ENCODE measurements around the gene C1QTNF1.
A peak's percentile ranks its signal among the peaks of the same experiment; 100 is the strongest.

Gene C1QTNF1

DNA sequence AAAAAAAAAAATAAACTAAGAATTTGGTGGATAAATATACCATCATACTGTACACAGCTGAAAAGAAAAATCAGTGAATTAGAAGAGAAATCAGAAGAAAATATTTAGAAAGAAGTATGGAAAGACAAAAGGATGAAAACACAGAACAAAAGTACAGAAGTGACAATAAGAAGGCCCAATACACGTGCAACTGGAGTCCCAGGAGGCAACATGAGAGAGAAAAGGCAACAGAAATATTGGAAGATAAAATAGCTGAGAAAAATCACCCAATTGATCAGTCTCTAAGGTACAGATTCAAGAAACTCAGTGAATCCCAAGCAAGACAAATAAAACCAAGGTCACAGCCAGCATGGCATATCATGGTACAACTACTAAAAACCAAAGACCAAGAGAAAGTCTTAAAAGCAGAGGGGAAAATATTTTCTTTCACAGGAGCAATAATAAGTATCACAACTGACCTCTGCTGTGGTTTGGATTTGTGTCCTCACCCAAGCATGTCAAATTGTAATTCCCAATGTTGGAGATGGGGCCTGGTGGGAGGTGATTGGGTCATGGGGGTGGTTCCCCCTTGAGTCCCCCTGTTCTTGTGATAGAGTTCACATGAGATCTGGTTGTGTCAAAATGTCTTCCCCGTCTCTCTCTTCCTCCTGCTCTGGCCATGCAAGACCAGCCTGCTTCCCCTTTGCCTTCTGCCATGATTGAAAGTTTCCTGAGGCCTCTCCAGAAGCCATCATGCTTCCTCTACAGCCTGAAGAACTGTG, 30.4 kb downstream of the C1QTNF1 start:
- TF ChIP-seq, protein P1, sequence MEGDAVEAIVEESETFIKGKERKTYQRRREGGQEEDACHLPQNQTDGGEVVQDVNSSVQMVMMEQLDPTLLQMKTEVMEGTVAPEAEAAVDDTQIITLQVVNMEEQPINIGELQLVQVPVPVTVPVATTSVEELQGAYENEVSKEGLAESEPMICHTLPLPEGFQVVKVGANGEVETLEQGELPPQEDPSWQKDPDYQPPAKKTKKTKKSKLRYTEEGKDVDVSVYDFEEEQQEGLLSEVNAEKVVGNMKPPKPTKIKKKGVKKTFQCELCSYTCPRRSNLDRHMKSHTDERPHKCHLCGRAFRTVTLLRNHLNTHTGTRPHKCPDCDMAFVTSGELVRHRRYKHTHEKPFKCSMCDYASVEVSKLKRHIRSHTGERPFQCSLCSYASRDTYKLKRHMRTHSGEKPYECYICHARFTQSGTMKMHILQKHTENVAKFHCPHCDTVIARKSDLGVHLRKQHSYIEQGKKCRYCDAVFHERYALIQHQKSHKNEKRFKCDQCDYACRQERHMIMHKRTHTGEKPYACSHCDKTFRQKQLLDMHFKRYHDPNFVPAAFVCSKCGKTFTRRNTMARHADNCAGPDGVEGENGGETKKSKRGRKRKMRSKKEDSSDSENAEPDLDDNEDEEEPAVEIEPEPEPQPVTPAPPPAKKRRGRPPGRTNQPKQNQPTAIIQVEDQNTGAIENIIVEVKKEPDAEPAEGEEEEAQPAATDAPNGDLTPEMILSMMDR (conservative IDR thresholded peaks at IDR 0.05; ENCODE audit: low read depth, low read length) = no peak
- no peak overlapping the region for H3K4me3 ChIP-seq (ENCODE audit: low read depth, low read length)
- peak; percentile 34 for DNase-seq (ENCODE audit: low read depth)

DNA sequence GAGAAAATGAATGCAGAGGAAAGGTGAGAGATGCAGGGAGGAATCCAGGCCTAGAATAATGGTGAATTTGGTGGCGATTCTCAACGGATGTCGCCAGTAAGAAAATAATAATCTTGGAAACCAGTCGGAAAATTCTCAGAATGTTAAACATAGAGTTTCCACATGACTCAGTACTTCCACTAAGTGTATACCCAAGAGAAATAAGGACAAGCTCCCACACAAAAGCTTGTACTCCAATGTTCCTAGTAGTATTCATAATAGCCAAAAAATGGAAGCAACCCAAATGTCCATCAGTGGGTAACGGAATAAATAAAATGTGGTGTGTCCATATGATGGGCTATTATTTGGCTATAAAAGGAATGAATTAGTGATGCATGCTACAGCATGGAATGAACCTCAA, 31.2 kb downstream of the C1QTNF1 start:
- TF ChIP-seq, protein P1 (conservative IDR thresholded peaks at IDR 0.05; ENCODE audit: low read depth, low read length) = no peak
- DNase-seq (ENCODE audit: low read depth) = no peak
- no peak overlapping the region for H3K4me3 ChIP-seq (ENCODE audit: low read depth, low read length)

DNA sequence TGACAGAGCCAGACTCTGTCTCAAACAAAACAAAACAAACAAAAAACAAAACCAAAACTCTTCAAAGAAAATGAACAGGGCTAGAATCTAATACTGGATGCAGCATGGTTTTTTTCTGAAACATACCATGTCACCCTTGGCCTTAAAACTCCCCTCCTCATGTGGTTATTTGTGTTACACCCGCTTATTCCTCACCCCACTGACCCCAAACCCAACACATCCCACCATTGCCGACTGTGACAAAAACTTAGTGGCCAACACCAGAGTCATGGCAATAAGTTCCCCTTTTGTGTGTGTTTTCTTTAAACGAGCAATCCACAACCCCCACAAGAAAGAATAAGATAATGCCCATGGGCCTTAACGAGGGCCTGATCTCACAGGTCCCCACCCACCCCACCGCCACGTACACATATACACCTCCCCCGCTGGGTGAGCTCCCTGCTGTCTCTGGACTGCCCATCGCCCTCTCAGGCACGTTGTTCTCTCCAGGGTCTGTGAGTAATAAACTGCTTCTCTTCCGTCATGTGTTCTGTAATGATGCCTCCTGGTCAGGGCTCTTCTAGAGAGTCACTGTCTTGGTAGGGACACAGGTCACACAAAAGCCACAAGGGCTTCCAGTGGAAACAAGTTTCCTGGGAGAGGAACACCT, 33.9 kb downstream of the C1QTNF1 start:
- no peak for DNase-seq (ENCODE audit: low read depth)
- TF ChIP-seq, protein P1 (conservative IDR thresholded peaks at IDR 0.05; ENCODE audit: low read depth, low read length) = no peak
- no peak overlapping the region for H3K4me3 ChIP-seq (ENCODE audit: low read depth, low read length)

DNA sequence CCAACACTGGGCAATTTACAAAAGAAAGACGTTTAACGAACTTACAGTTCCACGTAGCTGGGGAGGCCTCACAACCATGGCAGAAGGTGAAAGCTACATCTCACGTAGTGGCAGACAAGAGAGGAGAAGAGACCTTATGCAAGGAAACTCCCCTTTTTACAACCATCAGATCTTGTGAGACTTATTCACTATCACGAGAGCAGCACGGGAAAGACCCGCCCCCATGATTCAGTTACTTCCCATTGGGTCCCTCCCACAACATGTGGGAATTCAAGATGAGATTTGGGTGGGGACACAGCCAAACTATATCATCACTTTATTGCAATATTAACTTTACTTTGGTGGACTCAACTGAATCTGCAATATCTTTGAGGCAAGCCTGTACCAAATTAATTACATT, 38.7 kb downstream of the C1QTNF1 start:
- no peak overlapping the region for H3K4me3 ChIP-seq (ENCODE audit: low read depth, low read length)
- DNase-seq (ENCODE audit: low read depth) = no peak
- TF ChIP-seq, protein P1 (conservative IDR thresholded peaks at IDR 0.05; ENCODE audit: low read depth, low read length) = no peak

DNA sequence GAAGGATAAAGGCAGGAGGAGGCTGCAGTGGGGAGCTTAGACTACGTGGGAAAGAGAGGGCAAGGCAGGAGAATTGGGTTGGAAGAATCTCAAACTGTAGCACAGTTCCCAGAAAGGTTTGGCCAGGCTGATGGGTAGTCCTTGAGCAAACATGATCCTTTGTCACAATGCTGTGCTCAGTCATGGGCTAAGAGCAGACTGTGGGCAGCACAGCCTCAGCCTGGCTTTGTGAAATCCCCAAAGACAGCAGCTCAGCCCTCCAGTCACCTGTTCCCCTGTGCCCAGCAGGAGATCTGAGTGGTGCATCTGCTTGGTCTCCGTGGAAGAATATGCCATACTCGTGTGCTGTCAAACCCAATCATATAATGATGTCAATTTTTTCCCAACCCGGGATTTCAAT, 40.1 kb downstream of the C1QTNF1 start:
- TF ChIP-seq, protein P1 (conservative IDR thresholded peaks at IDR 0.05; ENCODE audit: low read depth, low read length) = no peak
- no peak overlapping the region for H3K4me3 ChIP-seq (ENCODE audit: low read depth, low read length)
- DNase-seq (ENCODE audit: low read depth) = no peak

DNA sequence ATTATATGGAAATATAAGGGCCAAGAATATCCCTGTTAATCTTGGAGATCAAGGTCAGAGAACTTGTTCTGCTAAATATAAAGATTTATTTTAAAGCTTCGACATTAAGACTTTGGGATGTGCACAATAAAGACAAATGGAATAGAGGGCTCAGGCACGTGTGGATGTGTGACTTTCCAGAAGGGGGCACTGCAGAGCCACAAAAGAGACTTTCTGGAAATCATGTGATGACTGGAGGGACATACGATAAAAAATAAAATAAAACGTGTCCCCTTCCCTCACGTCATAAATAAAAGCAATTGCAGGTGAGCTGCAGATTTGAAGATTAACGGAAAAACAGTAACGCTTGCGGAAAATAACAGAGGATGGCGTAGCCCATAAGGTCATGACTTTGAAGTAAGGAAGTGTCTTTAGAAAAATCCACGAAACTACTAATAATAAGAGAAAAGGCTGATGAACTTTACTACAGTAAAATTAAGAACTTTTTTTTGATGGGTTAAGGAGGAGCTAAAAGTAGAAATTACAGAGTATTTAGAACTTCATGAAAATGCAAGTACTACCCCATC, 41.2 kb downstream of the C1QTNF1 start:
- TF ChIP-seq, protein P1 (conservative IDR thresholded peaks at IDR 0.05; ENCODE audit: low read depth, low read length) = peak; percentile 74
- no peak overlapping the region for H3K4me3 ChIP-seq (ENCODE audit: low read depth, low read length)
- DNase-seq (ENCODE audit: low read depth) = peak; percentile 64

Data from choroid plexus epithelial cell (primary cell).